Measurements from ENCODE around the gene ZNF135.

DNA sequence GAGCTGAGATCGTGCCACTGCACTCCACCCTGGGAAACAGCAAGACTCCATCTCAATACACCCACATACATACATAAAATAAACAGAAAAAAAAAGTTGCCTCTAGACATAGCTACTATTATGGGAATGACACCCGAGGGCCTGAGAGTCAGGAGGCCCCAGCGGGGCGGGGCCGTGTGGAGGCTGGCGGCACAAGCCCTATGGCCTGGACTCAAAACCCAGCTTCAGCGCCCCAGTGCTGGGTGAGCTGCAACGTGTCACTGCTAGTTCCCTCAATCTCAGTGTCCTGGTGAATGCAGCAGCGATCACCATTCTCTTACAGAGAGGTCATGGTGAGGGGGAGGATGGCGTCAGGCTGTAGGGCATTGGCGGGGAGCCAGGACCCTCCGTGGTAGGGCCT is 34.4 kb upstream of the ZNF135 start:
- TF ChIP-seq, protein P1, sequence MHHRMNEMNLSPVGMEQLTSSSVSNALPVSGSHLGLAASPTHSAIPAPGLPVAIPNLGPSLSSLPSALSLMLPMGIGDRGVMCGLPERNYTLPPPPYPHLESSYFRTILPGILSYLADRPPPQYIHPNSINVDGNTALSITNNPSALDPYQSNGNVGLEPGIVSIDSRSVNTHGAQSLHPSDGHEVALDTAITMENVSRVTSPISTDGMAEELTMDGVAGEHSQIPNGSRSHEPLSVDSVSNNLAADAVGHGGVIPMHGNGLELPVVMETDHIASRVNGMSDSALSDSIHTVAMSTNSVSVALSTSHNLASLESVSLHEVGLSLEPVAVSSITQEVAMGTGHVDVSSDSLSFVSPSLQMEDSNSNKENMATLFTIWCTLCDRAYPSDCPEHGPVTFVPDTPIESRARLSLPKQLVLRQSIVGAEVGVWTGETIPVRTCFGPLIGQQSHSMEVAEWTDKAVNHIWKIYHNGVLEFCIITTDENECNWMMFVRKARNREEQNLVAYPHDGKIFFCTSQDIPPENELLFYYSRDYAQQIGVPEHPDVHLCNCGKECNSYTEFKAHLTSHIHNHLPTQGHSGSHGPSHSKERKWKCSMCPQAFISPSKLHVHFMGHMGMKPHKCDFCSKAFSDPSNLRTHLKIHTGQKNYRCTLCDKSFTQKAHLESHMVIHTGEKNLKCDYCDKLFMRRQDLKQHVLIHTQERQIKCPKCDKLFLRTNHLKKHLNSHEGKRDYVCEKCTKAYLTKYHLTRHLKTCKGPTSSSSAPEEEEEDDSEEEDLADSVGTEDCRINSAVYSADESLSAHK (tag by site-specific recombination; IDR thresholded peaks at IDR 0.05), result no peak
- TF ChIP-seq, protein P2, sequence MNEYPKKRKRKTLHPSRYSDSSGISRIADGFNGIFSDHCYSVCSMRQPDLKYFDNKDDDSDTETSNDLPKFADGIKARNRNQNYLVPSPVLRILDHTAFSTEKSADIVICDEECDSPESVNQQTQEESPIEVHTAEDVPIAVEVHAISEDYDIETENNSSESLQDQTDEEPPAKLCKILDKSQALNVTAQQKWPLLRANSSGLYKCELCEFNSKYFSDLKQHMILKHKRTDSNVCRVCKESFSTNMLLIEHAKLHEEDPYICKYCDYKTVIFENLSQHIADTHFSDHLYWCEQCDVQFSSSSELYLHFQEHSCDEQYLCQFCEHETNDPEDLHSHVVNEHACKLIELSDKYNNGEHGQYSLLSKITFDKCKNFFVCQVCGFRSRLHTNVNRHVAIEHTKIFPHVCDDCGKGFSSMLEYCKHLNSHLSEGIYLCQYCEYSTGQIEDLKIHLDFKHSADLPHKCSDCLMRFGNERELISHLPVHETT (tag by site-specific recombination; IDR thresholded peaks at IDR 0.05), result no peak
- TF ChIP-seq ZNF549 (tag by site-specific recombination; IDR thresholded peaks at IDR 0.05) (no peak), TCF7L2 (IDR thresholded peaks at IDR 0.05; ENCODE audit: borderline replicate concordance, low read depth, low read length) (no peak), ZNF560 (tag by site-specific recombination; IDR thresholded peaks at IDR 0.05; ENCODE audit: borderline replicate concordance) (no peak), OVOL3 (tag by site-specific recombination; IDR thresholded peaks at IDR 0.05) (no peak)
- TF ChIP-seq, protein P3, sequence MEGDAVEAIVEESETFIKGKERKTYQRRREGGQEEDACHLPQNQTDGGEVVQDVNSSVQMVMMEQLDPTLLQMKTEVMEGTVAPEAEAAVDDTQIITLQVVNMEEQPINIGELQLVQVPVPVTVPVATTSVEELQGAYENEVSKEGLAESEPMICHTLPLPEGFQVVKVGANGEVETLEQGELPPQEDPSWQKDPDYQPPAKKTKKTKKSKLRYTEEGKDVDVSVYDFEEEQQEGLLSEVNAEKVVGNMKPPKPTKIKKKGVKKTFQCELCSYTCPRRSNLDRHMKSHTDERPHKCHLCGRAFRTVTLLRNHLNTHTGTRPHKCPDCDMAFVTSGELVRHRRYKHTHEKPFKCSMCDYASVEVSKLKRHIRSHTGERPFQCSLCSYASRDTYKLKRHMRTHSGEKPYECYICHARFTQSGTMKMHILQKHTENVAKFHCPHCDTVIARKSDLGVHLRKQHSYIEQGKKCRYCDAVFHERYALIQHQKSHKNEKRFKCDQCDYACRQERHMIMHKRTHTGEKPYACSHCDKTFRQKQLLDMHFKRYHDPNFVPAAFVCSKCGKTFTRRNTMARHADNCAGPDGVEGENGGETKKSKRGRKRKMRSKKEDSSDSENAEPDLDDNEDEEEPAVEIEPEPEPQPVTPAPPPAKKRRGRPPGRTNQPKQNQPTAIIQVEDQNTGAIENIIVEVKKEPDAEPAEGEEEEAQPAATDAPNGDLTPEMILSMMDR (tag by site-specific recombination; IDR thresholded peaks at IDR 0.05), result no peak

All from HEK293 (cell line).